ENCODE measurements around the gene BCAP31.

BCAP31 gene

GRCh38 chrX:153674219-153674851 lies 49.9 kb downstream of the BCAP31 start:
- no peak for DNase-seq (ENCODE audit: low read depth)

- DNase-seq (ENCODE audit: low read depth): no peak
These were observed 50.6 kb downstream of the BCAP31 start, which contains the start of gene PNCK for GRCh38 chrX:153673428-153674218. Gene PNCK, minus strand, starts transcription at chrX:153673813. Its CDS starts 737 bp downstream, at chrX:153673076.

- no peak for DNase-seq (ENCODE audit: low read depth)
These were observed 51.4 kb downstream of the BCAP31 start for GRCh38 chrX:153672531-153673427.

- DNase-seq (ENCODE audit: low read depth): no peak
These were observed 52.3 kb downstream of the BCAP31 start for GRCh38 chrX:153671589-153672530.

GRCh38 chrX:153670748-153671588 lies 53.2 kb downstream of the BCAP31 start:
- DNase-seq (ENCODE audit: low read depth): no peak

GRCh38 chrX:153669901-153670731 lies 54.1 kb downstream of the BCAP31 start:
- no peak for DNase-seq (ENCODE audit: low read depth)

GRCh38 chrX:153669174-153669890 lies 54.9 kb downstream of the BCAP31 start:
- DNase-seq (ENCODE audit: low read depth): peak; percentile 23

- no peak for DNase-seq (ENCODE audit: low read depth)
These were observed 55.6 kb downstream of the BCAP31 start for GRCh38 chrX:153668423-153669173.

GRCh38 chrX:153667956-153668396 lies 56.2 kb downstream of the BCAP31 start:
- DNase-seq (ENCODE audit: low read depth): peak; percentile 47

- DNase-seq (ENCODE audit: low read depth): no peak
These were observed 56.8 kb downstream of the BCAP31 start for GRCh38 chrX:153667281-153667955.

GRCh38 chrX:153665726-153666306 lies 58.4 kb downstream of the BCAP31 start:
- DNase-seq (ENCODE audit: low read depth): no peak

- DNase-seq (ENCODE audit: low read depth): peak; percentile 35
These were observed 61.9 kb downstream of the BCAP31 start for GRCh38 chrX:153662266-153662665.

- no peak for DNase-seq (ENCODE audit: low read depth)
These were observed 64.9 kb downstream of the BCAP31 start for GRCh38 chrX:153659268-153659667.

GRCh38 chrX:153657161-153657560 lies 67.0 kb downstream of the BCAP31 start:
- DNase-seq (ENCODE audit: low read depth): no peak

GRCh38 chrX:153653556-153653955 lies 70.6 kb downstream of the BCAP31 start:
- DNase-seq (ENCODE audit: low read depth): no peak

GRCh38 chrX:153651540-153652079 lies 72.6 kb downstream of the BCAP31 start:
- no peak for DNase-seq (ENCODE audit: low read depth)

- DNase-seq (ENCODE audit: low read depth): no peak
These were observed 73.2 kb downstream of the BCAP31 start for GRCh38 chrX:153650959-153651358.

Measured in activated T-helper 1 cell treated with Interleukin-2 at 50 U/mL for 16 hours (primary cell).